ENCODE results near the gene VCL. TPM values are rescaled to one million over a fixed set of nuclear protein-coding genes. Genes with fewer than 3 reads are reported as not detected.

VCL gene
- total and polyA plus RNA-seq, 2 of the 8 experiments (the other 6 are each of a cell fraction or from before 2014, with no cell fraction given) = 119 to 377 TPM

DNA sequence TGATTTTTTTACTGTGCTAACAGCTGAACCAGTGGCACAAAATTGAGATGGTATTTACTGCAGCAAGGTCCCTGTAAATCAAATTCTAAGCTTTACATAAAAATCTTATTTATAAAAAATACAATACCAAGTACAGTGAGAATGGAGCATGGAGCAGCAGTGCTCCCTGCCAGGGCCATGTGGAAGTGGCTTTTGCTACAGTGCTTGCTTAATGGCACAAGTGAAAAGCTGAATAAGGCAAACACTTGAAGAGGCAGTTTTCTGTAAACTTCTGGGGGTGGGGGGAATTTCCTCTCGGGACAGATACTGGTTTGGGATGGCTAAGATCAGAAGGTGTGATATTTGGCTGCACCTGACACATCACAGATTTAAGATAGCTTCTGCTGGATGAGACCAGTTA is 125.2 kb downstream of the VCL start:
- 4% methylated on average over 1 of the region's 1 CpG; no CpG with 5 or more reads in 1 of the 2 experiments for WGBS, 2 experiments (ENCODE audit: extremely low coverage in 1 of 2, insufficient coverage in 1 of 2, insufficient read length in 1 of 2, insufficient replicate concordance in 2 of 2, low coverage in 1 of 2, low lambda C conversion rate in 2 of 2, missing lambda C conversion rate in 1 of 2)
- H2BK12ac ChIP-seq (ENCODE audit: low read depth, low read length) = no peak overlapping the region
- no peak overlapping the region for H2BK5ac ChIP-seq (ENCODE audit: low read depth, low read length)
- H2AK5ac ChIP-seq (ENCODE audit: low read depth, low read length) = no peak overlapping the region
- H3K23me2 ChIP-seq (ENCODE audit: low read depth, low read length) = no peaks in the 10 kb centered on the region
- no peaks in the 10 kb centered on the region for H3K27me3 ChIP-seq (replicated peaks in 1 of 4; ENCODE audit: control insufficient read depth in 3 of 4, extremely low read depth in 1 of 4, insufficient read depth in 3 of 4, low read length in 3 of 4)
- H2AFZ ChIP-seq (ENCODE audit: low read length) = no peak overlapping the region
- no peak overlapping the region for H4K91ac ChIP-seq (replicated peaks; ENCODE audit: insufficient read length, low read length)
- H2BK120ac ChIP-seq (replicated peaks; ENCODE audit: low read depth, low read length) = no peak overlapping the region
- FAIRE-seq = no peak
- peaks cover 0 to 3% of the 10 kb centered on the region in 2 experiments for H4K20me1 ChIP-seq (replicated peaks in 1 of 2; ENCODE audit: control insufficient read depth in 1 of 2, insufficient read depth in 2 of 2, low read length in 2 of 2)
- no peak overlapping the region for H3K14ac ChIP-seq (ENCODE audit: insufficient read length)
- H3K4me2 ChIP-seq (ENCODE audit: insufficient read depth in 1 of 2, low read depth in 2 of 2, low read length in 2 of 2) = no peak overlapping the region
- H3K18ac ChIP-seq (ENCODE audit: extremely low read depth, low read length) = no peak overlapping the region
- no peak overlapping the region for H3K4me3 ChIP-seq (ENCODE audit: extremely low read depth in 1 of 4, insufficient read depth in 2 of 4, low read depth in 3 of 4, low read length in 4 of 4)
- H2BK20ac ChIP-seq (ENCODE audit: low read length) = no peak overlapping the region
- H3K4me1 ChIP-seq (replicated peaks in 1 of 4; ENCODE audit: control insufficient read depth in 3 of 4, insufficient read depth in 4 of 4, low read length in 3 of 4) = no peaks in the 10 kb centered on the region
- no peak overlapping the region for H3K56ac ChIP-seq (replicated peaks; ENCODE audit: insufficient read length, low read depth, low read length)
- no peaks in the 10 kb centered on the region for H3K79me1 ChIP-seq (ENCODE audit: low read depth, low read length)
- H3K23ac ChIP-seq (ENCODE audit: insufficient read length) = no peak overlapping the region
- H3K27ac ChIP-seq (ENCODE audit: low read depth, low read length) = no peak overlapping the region
- POLR2A ChIA-PET (ENCODE audit: partially characterized antibody) = interaction anchor here (0.7 to 1.1 kb wide), 3 partner anchors 14 to 32 kb away, joined by 3 to 4 read pairs (median 3); no protein-coding TSS in a partner anchor
- H4K8ac ChIP-seq (ENCODE audit: extremely low read depth, insufficient read depth, low read length) = no peak overlapping the region; the same call in 1 of the 2 replicates
- peaks cover 11 to 76% (median 49%) of the 10 kb centered on the region in 4 experiments; a peak in 7 of 8 replicates for H3K36me3 ChIP-seq (ENCODE audit: control insufficient read depth in 2 of 4, insufficient read depth in 4 of 4, low read length in 3 of 4)
- H2BK15ac ChIP-seq (ENCODE audit: low read length) = no peak overlapping the region
- H3K79me2 ChIP-seq (ENCODE audit: control insufficient read depth in 1 of 2, insufficient read depth in 2 of 2, low read length in 2 of 2) = no peaks in the 10 kb centered on the region
- H3K4ac ChIP-seq (replicated peaks; ENCODE audit: insufficient read length, low read depth, low read length) = no peak overlapping the region
- no peak overlapping the region for H3K9ac ChIP-seq (replicated peaks in 1 of 4; ENCODE audit: extremely low read depth in 1 of 4, low read depth in 3 of 4, low read length in 3 of 4)
- CTCF ChIA-PET (ENCODE audit: partially characterized antibody) = interaction anchor here (1.2 to 1.8 kb wide), 3 partner anchors 19 to 236 kb away, joined by 3 to 6 read pairs (median 3); no protein-coding TSS in a partner anchor
- no peaks in the 10 kb centered on the region for H3K9me3 ChIP-seq (ENCODE audit: insufficient read depth in 2 of 2, low read depth in 1 of 2, low read length in 1 of 2)
- no peak for DNase-seq (ENCODE audit: low read depth in 1 of 2, low spot score in 2 of 2)
- H4K5ac ChIP-seq (ENCODE audit: insufficient read length, low read depth, low read length) = no peak overlapping the region
- TF ChIP-seq CEBPB (IDR thresholded peaks at IDR 0.05; ENCODE audit: low read depth, low read length) (no peak), CTBP2 (IDR thresholded peaks at IDR 0.05; ENCODE audit: borderline replicate concordance, insufficient read depth, insufficient read length, low read length) (no peak), SP1 (IDR thresholded peaks at IDR 0.05; ENCODE audit: low read depth, low read length) (no peak), CBX8 (IDR thresholded peaks at IDR 0.05; ENCODE audit: borderline replicate concordance, low read depth, low read length) (no peak), KDM1A (IDR thresholded peaks at IDR 0.05; ENCODE audit: borderline replicate concordance, low read length) (no peak), TAF7 (optimal IDR thresholded peaks at IDR 0.05; ENCODE audit: borderline replicate concordance, low read depth, low read length) (no peak), SP2 (IDR thresholded peaks at IDR 0.05; ENCODE audit: low read length) (no peak), RXRA (IDR thresholded peaks at IDR 0.05; ENCODE audit: insufficient read depth, low read depth, low read length) (no peak), BRCA1 (IDR thresholded peaks at IDR 0.05; ENCODE audit: low read depth, low read length) (no peak), SIX5 (IDR thresholded peaks at IDR 0.05; ENCODE audit: low read depth, low read length) (no peak), GABPA (IDR thresholded peaks at IDR 0.05; ENCODE audit: borderline replicate concordance, insufficient read depth, low read length) (no peak), POLR2A (IDR thresholded peaks at IDR 0.05; ENCODE audit: control extremely low read depth in 1 of 2, low read depth in 2 of 2, low read length in 2 of 2) (no peak), RBBP5 (IDR thresholded peaks at IDR 0.05; ENCODE audit: borderline replicate concordance, low read depth, low read length) (no peak), CBX5 (IDR thresholded peaks at IDR 0.05; ENCODE audit: low read depth, low read length) (no peak), EP300 (IDR thresholded peaks at IDR 0.05; ENCODE audit: borderline replicate concordance in 1 of 2, low read depth in 2 of 2, low read length in 2 of 2) (no peak)

All from H1 (cell line).